A549 (cell line): ENCODE results near the gene RPS6KA2. TPM values are rescaled to one million over a fixed set of nuclear protein-coding genes. Genes with fewer than 3 reads are reported as not detected.
A peak's percentile ranks its signal among the peaks of the same experiment; 100 is the strongest.
"Not testable (repeated sequence)": the region's sequence is repeated elsewhere in the genome, so short reads cannot be mapped to it uniquely, and the experiment has no call there.

Experiments
- ATAC-seq, 2 experiments: fragments of 200-7000 bp in 1 of 2; fragments of >200 bp in 1 of 2; cut with Nextera tagmentation in 1 of 2; cut with Tn5 transposase in 1 of 2; 3 replicates each; pipeline versions ENCODE4 v1.8.0 to v1.9.1; 2018 to 2020; ENCODE audit warnings: mild to moderate bottlenecking in 1 of 2, moderate library complexity in 1 of 2
- CTCF ChIA-PET: fragments of 300-600 bp; sonication (Branson Sonifier 250); formaldehyde crosslinking; extraction: SDS; loops from one replicate; lab custom pipeline; 2021; ENCODE audit warnings: antibody characterized with exemption, inconsistent platforms; lab: Yijun Ruan, JAX
- POLR2A ChIA-PET: fragments of 350-600 bp; formaldehyde crosslinking; extraction: SDS; loops from one replicate; lab custom pipeline; 2021; ENCODE audit warnings: antibody characterized with exemption, inconsistent platforms; lab: Yijun Ruan, JAX
- DNase-seq, 2 experiments: peaks; one replicate each; pipeline versions ENCODE4 v3.0.0 to v3.0.0-alpha.2; 2011 to 2016; ENCODE audit warnings: low read depth in 1 of 2, low spot score in 1 of 2
- FAIRE-seq: peaks from 2 replicates; lab custom pipeline; 2011; peaks lifted over from hg19 to GRCh38; lab: Jason Lieb, UNC
- H3K27ac ChIP-seq, 2 experiments: fragments of >200 bp; sonication (Bioruptor Twin); formaldehyde crosslinking; 3 replicates each; pipeline ENCODE4 v1.5.1; 2016 to 2017
- H3K4me1 ChIP-seq: fragments of >200 bp; sonication (Bioruptor Twin); formaldehyde crosslinking; 3 replicates; pipeline ENCODE4 v1.6.1; 2016
- H3K4me2 ChIP-seq: fragments of >200 bp; sonication (Bioruptor Twin); formaldehyde crosslinking; 3 replicates; pipeline ENCODE4 v1.6.1; 2016
- H3K4me3 ChIP-seq: fragments of >200 bp; sonication (Bioruptor Twin); formaldehyde crosslinking; 3 replicates; pipeline ENCODE4 v1.5.1; 2016
- H3K9me3 ChIP-seq: fragments of >200 bp; sonication (Bioruptor Twin); formaldehyde crosslinking; 3 replicates; pipeline ENCODE4 v1.6.1; 2016
- BHLHE40 ChIP-seq: IDR thresholded peaks from 2 replicates; pipeline ENCODE4 v1.6.1; 2012; ENCODE audit warnings: low read depth, low read length, inconsistent platforms
- CBX8 ChIP-seq: fragments of 200-600 bp; sonication (generic); IDR thresholded peaks from 2 replicates; pipeline ENCODE4 v1.6.1; 2016
- CEBPB ChIP-seq, 2 experiments: fragments of >200 bp in 1 of 2; sonication (Bioruptor Twin) in 1 of 2; formaldehyde crosslinking in 1 of 2; IDR thresholded peaks; 2 replicates each; pipeline ENCODE4 v1.6.1; 2012 to 2016
- EHMT2 ChIP-seq: fragments of 200-600 bp; sonication (generic); IDR thresholded peaks from 2 replicates; pipeline ENCODE4 v1.6.1; 2016; ENCODE audit warnings: antibody characterized with exemption, low read depth, mild to moderate bottlenecking, moderate library complexity
- ESRRA ChIP-seq: fragments of 150-350 bp; IDR thresholded peaks from 2 replicates; pipeline ENCODE4 v1.6.1; 2014; ENCODE audit warnings: mild to moderate bottlenecking, low read length, borderline replicate concordance
- HDAC2 ChIP-seq: fragments of 200-600 bp; sonication (generic); IDR thresholded peaks from 2 replicates; pipeline ENCODE4 v1.6.1; 2016
- JUN ChIP-seq, 2 experiments: fragments of >200 bp; sonication (Bioruptor Twin); formaldehyde crosslinking; IDR thresholded peaks; 2 replicates in 1 of 2; 3 replicates in 1 of 2; pipeline ENCODE4 v1.6.1; 2016 to 2017
- JUNB ChIP-seq: fragments of >200 bp; sonication (Bioruptor Twin); formaldehyde crosslinking; IDR thresholded peaks from 2 replicates; pipeline ENCODE4 v1.6.1; 2016
- MAFK ChIP-seq: fragments of 450-650 bp; IDR thresholded peaks from 2 replicates; pipeline ENCODE4 v1.6.1; 2014; ENCODE audit not compliant: partially characterized antibody
- POLR2A ChIP-seq: IDR thresholded peaks from 2 replicates; pipeline ENCODE4 v1.6.1; 2012; ENCODE audit warnings: mild to moderate bottlenecking, low read length
- RFX5 ChIP-seq: fragments of 450-650 bp; IDR thresholded peaks from 2 replicates; pipeline ENCODE4 v1.7.1; 2014; ENCODE audit warnings: antibody characterized with exemption, mild to moderate bottlenecking, moderate library complexity
- RNF2 ChIP-seq: fragments of 200-600 bp; sonication (generic); IDR thresholded peaks from 2 replicates; pipeline ENCODE4 v1.6.1; 2016; ENCODE audit warnings: low read depth, mild to moderate bottlenecking, antibody characterized with exemption, moderate library complexity, borderline replicate concordance
- WGBS: methylation state at CpG from one replicate; pipeline ENCODE4 v1.1.6; 2017; ENCODE audit errors: missing lambda C conversion rate; 5-methylcytosine and 5-hydroxymethylcytosine counted together
- polyA plus RNA-seq, 4 experiments: library from polyadenylated mRNA; depleted of rRNA in 3 of 4; stranded (reverse); fragments of >200 nt; fragmentation: RNase III in 1 of 4; extraction: RNeasy Plus Mini Kit Qiagen cat#74134 plus additional on column Dnase treatment in 1 of 4; gene quantifications; 2 replicates in 3 of 4; 3 replicates in 1 of 4; pipeline ENCODE4 v1.2.3, GENCODE V29; 2011 to 2017
- TF ChIP-seq, protein P1 (sequence below): IDR thresholded peaks from 2 replicates; pipeline ENCODE4 v1.6.1; 2012
- TF ChIP-seq, protein P2 (sequence below): IDR thresholded peaks from 2 replicates; pipeline ENCODE4 v1.6.1; 2012
- TF ChIP-seq, protein P3 (sequence below): fragments of >200 bp; sonication (Bioruptor Twin); formaldehyde crosslinking; IDR thresholded peaks from 3 replicates; pipeline ENCODE4 v1.6.1; 2016

Gene RPS6KA2
- polyA plus RNA-seq, 2 of the 4 experiments (the other 2 are of a cell fraction): 0.19 TPM; not detected in 1

DNA sequence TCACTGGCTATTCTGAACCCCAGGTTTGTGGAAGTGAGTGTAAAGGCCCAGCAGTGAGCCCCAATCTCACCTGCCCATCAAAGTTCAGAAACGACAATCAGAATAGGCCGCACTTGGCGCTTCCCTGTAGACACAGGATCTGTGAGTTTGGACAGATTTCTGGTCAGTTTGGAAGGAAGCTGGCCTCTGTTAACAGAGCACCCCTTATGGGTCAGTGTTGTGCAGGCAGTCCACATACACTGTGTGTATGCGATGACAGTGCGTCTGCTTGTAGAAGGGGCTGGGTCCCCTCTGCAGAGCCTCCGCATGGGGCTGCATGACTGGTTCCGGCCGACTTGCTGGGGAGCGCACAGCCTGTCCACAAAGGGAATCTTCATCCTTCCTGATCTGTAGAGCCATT is 240.9 kb downstream of the RPS6KA2 start:
- no peak for TF ChIP-seq RNF2
- TF ChIP-seq, protein P1, sequence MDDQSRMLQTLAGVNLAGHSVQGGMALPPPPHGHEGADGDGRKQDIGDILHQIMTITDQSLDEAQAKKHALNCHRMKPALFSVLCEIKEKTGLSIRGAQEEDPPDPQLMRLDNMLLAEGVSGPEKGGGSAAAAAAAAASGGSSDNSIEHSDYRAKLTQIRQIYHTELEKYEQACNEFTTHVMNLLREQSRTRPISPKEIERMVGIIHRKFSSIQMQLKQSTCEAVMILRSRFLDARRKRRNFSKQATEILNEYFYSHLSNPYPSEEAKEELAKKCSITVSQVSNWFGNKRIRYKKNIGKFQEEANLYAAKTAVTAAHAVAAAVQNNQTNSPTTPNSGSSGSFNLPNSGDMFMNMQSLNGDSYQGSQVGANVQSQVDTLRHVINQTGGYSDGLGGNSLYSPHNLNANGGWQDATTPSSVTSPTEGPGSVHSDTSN: no peak
- Histone ChIP-seq H3K4me2 (no peak overlapping the region), H3K4me3 (no peak overlapping the region), H3K9me3 (no peaks in the 10 kb centered on the region), H3K4me1 (peaks cover 3% of the 10 kb centered on the region; the same call in 1 of the 3 replicates), H3K27ac (no peak overlapping the region)
- POLR2A ChIA-PET: no interaction called here
- ATAC-seq (no peak), FAIRE-seq (no peak), DNase-seq (no peak)
- WGBS: 94% methylated on average over 8 of the region's 9 CpGs
- CTCF ChIA-PET: interaction anchor here (0.6 to 1.4 kb wide), 3 partner anchors 15 to 73 kb away, joined by 3 to 5 read pairs (median 3); no protein-coding TSS in a partner anchor

DNA sequence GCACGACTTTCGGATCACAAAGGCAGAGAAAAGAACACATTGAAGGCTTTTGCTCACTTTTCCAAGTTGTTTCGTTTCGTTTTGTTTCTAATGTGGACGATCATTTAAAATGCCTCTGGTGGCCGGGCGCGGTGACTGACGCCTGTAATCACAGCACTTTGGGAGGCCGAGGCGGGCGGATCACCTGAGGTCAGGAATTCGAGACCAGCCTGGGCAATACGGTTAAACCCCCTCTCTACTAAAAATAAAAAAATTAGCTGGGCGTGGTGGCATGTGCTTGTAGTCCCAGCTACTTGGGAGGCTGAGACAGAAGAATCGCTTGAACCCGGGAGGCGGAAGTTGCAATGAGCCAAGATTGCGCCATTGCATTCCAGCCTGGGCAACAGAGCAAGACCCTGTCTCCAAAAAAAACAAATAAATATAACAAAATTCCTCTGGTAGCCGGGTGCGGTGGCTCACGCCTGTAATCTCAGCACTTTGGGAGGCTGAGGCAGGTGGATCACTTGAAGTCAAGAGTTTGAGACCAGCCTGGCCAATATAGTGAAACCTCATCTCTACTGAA is 243.2 kb downstream of the RPS6KA2 start:
- FAIRE-seq, H3K9me3 ChIP-seq, POLR2A ChIA-PET, H3K4me1 ChIP-seq: not testable (repeated sequence)
- peak in 1 of 2 experiments; percentile 14 for DNase-seq
- 32% methylated on average over 21 of the region's 22 CpGs for WGBS
- CTCF ChIA-PET: interaction anchor here (0.9 to 1.1 kb wide), 2 partner anchors 9 to 17 kb away, joined by 3 read pairs; no protein-coding TSS in a partner anchor
- Histone ChIP-seq H3K4me2 (peak overlapping the region; percentile 91), H3K27ac (peak overlapping the region; percentile 74 to 91; a peak in 5 of 6 replicates), H3K4me3 (peak overlapping the region; percentile 82)
- 0 out of 4 replicates have a peak, but pooled peaks of 1 of the 2 experiments have one; percentile 30 for TF ChIP-seq CEBPB (IDR thresholded peaks at IDR 0.05)
- peak in 1 of 2 experiments; percentile 7; a peak in 1 of 6 replicates for ATAC-seq

DNA sequence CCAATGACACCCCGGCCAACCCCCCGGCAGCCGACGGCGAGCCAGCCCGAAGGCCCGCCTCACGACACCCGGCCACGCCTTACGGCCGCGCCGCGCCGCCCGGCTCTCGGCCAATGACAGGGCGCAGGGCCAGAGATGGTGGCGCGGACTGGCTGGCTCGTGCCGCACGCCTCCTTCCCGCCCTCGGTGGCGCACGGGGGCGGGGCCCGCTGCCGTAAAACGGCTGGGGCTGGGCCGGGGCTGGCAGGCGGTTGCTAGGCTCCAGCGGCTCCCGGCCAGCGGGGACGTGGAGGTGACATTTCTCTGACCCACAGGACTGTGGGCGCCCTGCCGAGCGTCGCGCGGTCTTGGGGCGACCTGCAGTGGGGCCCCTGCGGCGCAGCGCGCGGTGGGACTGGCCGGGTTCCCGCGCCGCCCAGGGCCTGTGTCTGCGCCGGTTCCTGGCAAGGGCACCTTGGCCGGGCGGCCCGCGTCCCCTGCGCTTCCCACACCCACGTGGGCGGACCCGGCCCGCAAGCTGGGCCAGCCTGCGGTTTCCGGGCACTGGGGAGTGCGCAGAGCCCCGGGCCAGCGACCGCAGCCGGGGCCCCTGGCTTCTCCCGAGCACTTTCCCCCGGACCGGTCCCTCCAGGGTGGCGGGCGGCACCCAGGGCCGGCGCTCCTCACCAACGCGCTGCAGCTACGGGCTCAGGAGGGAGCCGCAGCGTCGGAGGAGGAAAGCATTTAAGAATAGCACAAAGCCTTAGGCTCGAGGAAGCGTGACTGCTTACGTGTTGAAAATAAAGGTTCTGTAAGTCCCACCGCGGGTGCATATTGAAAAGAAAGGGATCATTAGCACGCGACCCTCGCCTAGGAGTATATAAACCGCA is 243.9 kb downstream of the RPS6KA2 start, which contains the start of gene MPC1:
TSS of gene MPC1 (minus strand) at position 8 of the 869 bp plus-strand sequence. CDS start 64 bp downstream, outside the sequence.
- POLR2A ChIA-PET: interaction anchor here (0.5 kb wide), 1 partner anchor 224 kb away, joined by 3 read pairs; no protein-coding TSS in a partner anchor
- ATAC-seq (peak; percentile 97 to 98), FAIRE-seq (no peak), DNase-seq (peak; percentile 87 to 93)
- TF ChIP-seq RFX5: peak; percentile 61
- TF ChIP-seq MAFK: no peak
- no peak for TF ChIP-seq JUNB
- TF ChIP-seq HDAC2: no peak
- TF ChIP-seq POLR2A: peak; percentile 53
- no peak for TF ChIP-seq CBX8
- TF ChIP-seq, protein P2, sequence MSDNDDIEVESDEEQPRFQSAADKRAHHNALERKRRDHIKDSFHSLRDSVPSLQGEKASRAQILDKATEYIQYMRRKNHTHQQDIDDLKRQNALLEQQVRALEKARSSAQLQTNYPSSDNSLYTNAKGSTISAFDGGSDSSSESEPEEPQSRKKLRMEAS: peak; percentile 32; the same call in 1 of the 2 replicates
- peak in 1 of 2 experiments; percentile 47; a peak in 2 of 5 replicates for TF ChIP-seq JUN (IDR thresholded peaks at IDR 0.05)
- no peak for TF ChIP-seq BHLHE40
- TF ChIP-seq, protein P3, sequence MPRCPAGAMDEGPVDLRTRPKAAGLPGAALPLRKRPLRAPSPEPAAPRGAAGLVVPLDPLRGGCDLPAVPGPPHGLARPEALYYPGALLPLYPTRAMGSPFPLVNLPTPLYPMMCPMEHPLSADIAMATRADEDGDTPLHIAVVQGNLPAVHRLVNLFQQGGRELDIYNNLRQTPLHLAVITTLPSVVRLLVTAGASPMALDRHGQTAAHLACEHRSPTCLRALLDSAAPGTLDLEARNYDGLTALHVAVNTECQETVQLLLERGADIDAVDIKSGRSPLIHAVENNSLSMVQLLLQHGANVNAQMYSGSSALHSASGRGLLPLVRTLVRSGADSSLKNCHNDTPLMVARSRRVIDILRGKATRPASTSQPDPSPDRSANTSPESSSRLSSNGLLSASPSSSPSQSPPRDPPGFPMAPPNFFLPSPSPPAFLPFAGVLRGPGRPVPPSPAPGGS: 0 out of 3 replicates have a peak, but pooled peaks have one; percentile 50
- TF ChIP-seq, protein P1: no peak
- TF ChIP-seq ESRRA: peak; percentile 41; the same call in 1 of the 2 replicates
- no peak for TF ChIP-seq EHMT2
- peak within 1 kb of the TSS; percentile 91 for H3K4me2 ChIP-seq
- H3K27ac ChIP-seq: peak within 1 kb of the TSS; percentile 74 to 91
- peak within 1 kb of the TSS; percentile 82 for H3K4me3 ChIP-seq
- peaks cover 3% of the 10 kb centered on the region; the same call in 1 of the 3 replicates for H3K4me1 ChIP-seq
- no peaks in the 10 kb centered on the region for H3K9me3 ChIP-seq
- CTCF ChIA-PET: interaction anchor here (0.9 to 1.1 kb wide), 2 partner anchors 9 to 16 kb away, joined by 3 read pairs; no protein-coding TSS in a partner anchor
- 3% methylated on average over 9 of the region's 94 CpGs for WGBS
